ELF-1 (cell line): ENCODE results near the gene LRRC26.
A peak's percentile ranks its signal among the peaks of the same experiment; 100 is the strongest.

Source experiments
- DNase-seq: peaks from one replicate; pipeline ENCODE4 v3.0.0-alpha.2; 2016; ENCODE audit warnings: low read depth, low spot score

Gene LRRC26

GRCh38 chr9:137199411-137200121, 29.7 kb upstream of the LRRC26 start:
- peak; percentile 38 for DNase-seq

GRCh38 chr9:137198902-137199283, 29.0 kb upstream of the LRRC26 start:
- no peak for DNase-seq

- DNase-seq = peak; percentile 52
Measured at GRCh38 chr9:137198051-137198901, 28.4 kb upstream of the LRRC26 start.

- DNase-seq = no peak
Measured at GRCh38 chr9:137195525-137196220, 25.8 kb upstream of the LRRC26 start.

GRCh38 chr9:137194909-137195308, 25.1 kb upstream of the LRRC26 start:
- no peak for DNase-seq

- DNase-seq = no peak
Measured at GRCh38 chr9:137194388-137194787, 24.5 kb upstream of the LRRC26 start.

GRCh38 chr9:137193771-137194170, 23.9 kb upstream of the LRRC26 start:
- DNase-seq = no peak

- DNase-seq = no peak
Measured at GRCh38 chr9:137192859-137193258, 23.0 kb upstream of the LRRC26 start.

GRCh38 chr9:137192448-137192780, 22.6 kb upstream of the LRRC26 start:
- DNase-seq = no peak

GRCh38 chr9:137191691-137192447, 22.0 kb upstream of the LRRC26 start:
- no peak for DNase-seq

- DNase-seq = no peak
Measured at GRCh38 chr9:137191245-137191644, 21.4 kb upstream of the LRRC26 start.

- no peak for DNase-seq
Measured at GRCh38 chr9:137190315-137190856, 20.5 kb upstream of the LRRC26 start.

- no peak for DNase-seq
Measured at GRCh38 chr9:137189297-137190295, 19.7 kb upstream of the LRRC26 start.

GRCh38 chr9:137188490-137189296, 18.8 kb upstream of the LRRC26 start, which contains the start of the genes ANAPC2 and SSNA1:
ANAPC2 (minus strand) TSS chr9:137188560; CDS start chr9:137188532, 28 bp downstream.
SSNA1 (plus strand) TSS chr9:137188676; CDS start chr9:137188727, 51 bp downstream.
- DNase-seq = peak; percentile 93

- no peak for DNase-seq
Measured at GRCh38 chr9:137188086-137188489, 18.2 kb upstream of the LRRC26 start.

GRCh38 chr9:137187386-137187785, 17.5 kb upstream of the LRRC26 start:
- DNase-seq = no peak

GRCh38 chr9:137186385-137186784, 16.5 kb upstream of the LRRC26 start:
- no peak for DNase-seq

GRCh38 chr9:137185921-137186320, 16.1 kb upstream of the LRRC26 start:
- DNase-seq = no peak
